NCI-H345 treated with DMSO at 0.1 percent for 48 hours (cell line): ENCODE results near the gene CEP85.

Source experiments
- DNase-seq: peaks from one replicate; lab custom pipeline; 2025; ENCODE audit not compliant: unreplicated experiment; lab: John Stamatoyannopoulos, UW

Gene CEP85

GRCh38 chr1:26276432-26276838, 42.4 kb downstream of the CEP85 start:
- DNase-seq = no peak

- DNase-seq = no peak
These were observed 43.3 kb downstream of the CEP85 start for GRCh38 chr1:26277261-26277661.

- no peak for DNase-seq
These were observed 43.7 kb downstream of the CEP85 start for GRCh38 chr1:26277719-26278118.

- no peak for DNase-seq
These were observed 44.3 kb downstream of the CEP85 start for GRCh38 chr1:26278303-26278702.

- DNase-seq = no peak
These were observed 44.9 kb downstream of the CEP85 start for GRCh38 chr1:26278724-26279455.

- DNase-seq = peak; percentile 66
These were observed 45.7 kb downstream of the CEP85 start, which contains the start of gene SH3BGRL3 for GRCh38 chr1:26279456-26280332. TSS of gene SH3BGRL3 (plus strand) at chr1:26280086. CDS start at chr1:26280156, 70 bp downstream.

- no peak for DNase-seq
These were observed 46.5 kb downstream of the CEP85 start for GRCh38 chr1:26280333-26281042.

GRCh38 chr1:26281091-26281958, 47.3 kb downstream of the CEP85 start:
- DNase-seq = no peak

- DNase-seq = no peak
These were observed 48.0 kb downstream of the CEP85 start for GRCh38 chr1:26281971-26282370.

GRCh38 chr1:26282401-26282918, 48.5 kb downstream of the CEP85 start:
- no peak for DNase-seq

- no peak for DNase-seq
These were observed 49.4 kb downstream of the CEP85 start for GRCh38 chr1:26283279-26283853.

- DNase-seq = no peak
These were observed 50.0 kb downstream of the CEP85 start for GRCh38 chr1:26283871-26284596.

- no peak for DNase-seq
These were observed 50.8 kb downstream of the CEP85 start for GRCh38 chr1:26284597-26285347.

- DNase-seq = no peak
These were observed 51.5 kb downstream of the CEP85 start for GRCh38 chr1:26285366-26286063.

GRCh38 chr1:26286064-26286416, 52.0 kb downstream of the CEP85 start:
- DNase-seq = no peak

GRCh38 chr1:26287033-26287711, 53.2 kb downstream of the CEP85 start:
- DNase-seq = no peak

GRCh38 chr1:26287811-26288210, 53.8 kb downstream of the CEP85 start:
- no peak for DNase-seq
